ENCODE results near the gene OR52N5. TPM values are rescaled to one million over a fixed set of nuclear protein-coding genes. Genes with fewer than 3 reads are reported as not detected.

OR52N5 gene
- polyA plus RNA-seq, 1 donor, result not detected

Other genes starting within 250 kb of the OR52N5 start
- gene OR52H1, start 234.8 kb downstream of the OR52N5 start, polyA plus RNA-seq (ENCODE audit: insufficient read length), result not detected
- gene OR52B6, start 202.5 kb downstream of the OR52N5 start, polyA plus RNA-seq (ENCODE audit: insufficient read length), result not detected
- 1.4 TPM for gene TRIM6, start 186.7 kb downstream of the OR52N5 start, polyA plus RNA-seq (ENCODE audit: insufficient read length)
- gene TRIM34, start 158.4 kb downstream of the OR52N5 start, polyA plus RNA-seq (ENCODE audit: insufficient read length), result 4.5 TPM
- 11.4 TPM for gene TRIM5, start 98.3 kb downstream of the OR52N5 start, polyA plus RNA-seq (ENCODE audit: insufficient read length)
- 8.1 TPM for gene TRIM22, start 93.6 kb downstream of the OR52N5 start, polyA plus RNA-seq (ENCODE audit: insufficient read length)
- not detected for gene OR56B1, start 46.9 kb downstream of the OR52N5 start, polyA plus RNA-seq (ENCODE audit: insufficient read length)
- gene OR52N4, start 29.1 kb downstream of the OR52N5 start, polyA plus RNA-seq (ENCODE audit: insufficient read length), result not detected
- not detected for gene OR52N1, start 7.9 kb upstream of the OR52N5 start, polyA plus RNA-seq (ENCODE audit: insufficient read length)
- not detected for gene OR52N2, start 25.6 kb upstream of the OR52N5 start, polyA plus RNA-seq (ENCODE audit: insufficient read length)
- not detected for gene OR52E6, start 58.5 kb upstream of the OR52N5 start, polyA plus RNA-seq (ENCODE audit: insufficient read length)
- gene OR52E8, start 74.3 kb upstream of the OR52N5 start, polyA plus RNA-seq (ENCODE audit: insufficient read length), result not detected
- gene OR52E4, start 97.3 kb upstream of the OR52N5 start, polyA plus RNA-seq (ENCODE audit: insufficient read length), result not detected
- gene OR52E5, start 109.9 kb upstream of the OR52N5 start, polyA plus RNA-seq (ENCODE audit: insufficient read length), result not detected
- gene OR56A3, start 158.9 kb upstream of the OR52N5 start, polyA plus RNA-seq (ENCODE audit: insufficient read length), result not detected
- not detected for gene OR56A5, start 185.1 kb upstream of the OR52N5 start, polyA plus RNA-seq (ENCODE audit: insufficient read length)
- not detected for gene OR52L1, start 203.6 kb upstream of the OR52N5 start, polyA plus RNA-seq (ENCODE audit: insufficient read length)
- not detected for gene OR56A4, start 223.6 kb upstream of the OR52N5 start, polyA plus RNA-seq (ENCODE audit: insufficient read length)
- not detected for gene OR56A1, start 247.4 kb upstream of the OR52N5 start, polyA plus RNA-seq (ENCODE audit: insufficient read length)